Caki2 (cell line): ENCODE results near the gene TMEM151B. TPM values are rescaled to one million over a fixed set of nuclear protein-coding genes. Genes with fewer than 3 reads are reported as not detected.
A peak's percentile ranks its signal among the peaks of the same experiment; 100 is the strongest.

Experiments
- DNase-seq: peaks from one replicate; pipeline ENCODE4 v3.0.0-alpha.2; 2015; ENCODE audit warnings: low read depth
- in situ Hi-C: cut with HindIII; loops from 2 replicates; pipeline ENCODE4 v1.10.0; 2016; ENCODE audit warnings: low sequenced_read_pairs, low pct_unique_long_range_greater_than_20kb, mixed read lengths
- total RNA-seq: library from RNA; depleted of rRNA; stranded (reverse); fragments of >200 nt; shearing (Covaris generic); gene quantifications from 2 replicates; pipeline ENCODE4 v1.2.3, GENCODE V29; 2014; ENCODE audit warnings: low replicate concordance

Gene TMEM151B
- total RNA-seq, 1 experiment from 2014 or later: not detected

DNA sequence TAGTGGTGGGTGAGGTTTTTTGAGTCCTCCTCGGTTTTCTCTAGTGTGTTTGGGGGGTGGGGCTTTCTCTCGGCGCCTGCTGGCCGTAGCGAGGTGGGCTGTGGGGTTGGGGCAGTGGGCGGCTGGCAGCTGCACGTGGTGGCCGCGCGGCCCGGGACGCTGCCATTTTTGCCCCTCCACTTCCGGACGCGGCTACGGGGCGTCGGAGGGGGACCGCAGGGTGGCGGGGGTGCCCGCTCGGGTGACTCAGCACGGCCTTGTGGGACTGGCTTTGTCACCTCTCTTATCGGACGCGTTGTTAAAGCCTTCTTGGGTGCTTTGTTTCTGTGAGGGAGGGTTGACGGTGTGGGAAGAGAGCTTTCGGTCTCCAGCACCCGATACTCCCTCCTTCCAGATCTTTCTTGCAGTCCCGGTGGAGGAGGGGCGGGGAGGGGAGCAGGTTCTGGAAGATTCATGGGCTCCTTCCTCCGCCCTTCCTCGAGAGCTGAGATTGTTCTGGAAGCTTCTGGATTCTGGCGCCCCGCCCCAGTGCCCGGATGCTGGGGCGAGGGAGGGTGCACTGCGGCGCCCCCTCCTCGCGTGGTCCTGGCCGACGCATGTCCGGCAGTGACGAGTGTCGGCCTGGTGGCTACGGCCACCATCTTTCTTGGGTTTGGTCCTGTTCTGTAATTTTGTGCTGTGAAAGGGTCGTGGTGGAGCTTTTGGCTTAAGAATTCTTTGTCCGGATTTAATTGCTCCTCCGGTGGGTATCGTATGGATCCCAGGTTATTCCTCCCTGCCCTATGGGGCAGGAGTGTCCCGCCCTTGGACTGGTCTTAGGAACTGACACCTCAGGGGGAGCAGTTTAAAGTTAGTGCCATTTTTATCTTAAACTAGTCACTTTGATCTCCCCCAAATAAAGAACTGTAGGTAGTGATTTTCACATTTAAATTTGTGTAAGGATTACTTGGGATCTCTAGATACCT lies 22.6 kb upstream of the TMEM151B start:
- peak; percentile 65 for DNase-seq
- in situ Hi-C loops: no loop called here

DNA sequence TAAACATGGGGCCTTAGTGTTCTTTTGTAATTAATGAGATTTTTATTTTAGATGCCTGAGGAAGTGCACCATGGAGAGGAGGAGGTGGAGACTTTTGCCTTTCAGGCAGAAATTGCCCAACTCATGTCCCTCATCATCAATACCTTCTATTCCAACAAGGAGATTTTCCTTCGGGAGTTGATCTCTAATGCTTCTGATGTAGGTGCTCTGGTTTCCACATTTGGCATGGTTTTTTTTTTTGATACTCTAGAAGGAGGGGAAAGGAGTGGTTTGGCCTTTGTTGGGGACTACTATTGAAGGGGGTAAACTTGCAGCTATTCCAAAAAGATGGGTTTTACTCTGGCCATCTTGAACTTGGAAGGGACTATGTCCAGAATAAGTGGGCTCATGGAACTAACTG lies 21.7 kb upstream of the TMEM151B start:
- no peak for DNase-seq
- in situ Hi-C loops: no loop called here

DNA sequence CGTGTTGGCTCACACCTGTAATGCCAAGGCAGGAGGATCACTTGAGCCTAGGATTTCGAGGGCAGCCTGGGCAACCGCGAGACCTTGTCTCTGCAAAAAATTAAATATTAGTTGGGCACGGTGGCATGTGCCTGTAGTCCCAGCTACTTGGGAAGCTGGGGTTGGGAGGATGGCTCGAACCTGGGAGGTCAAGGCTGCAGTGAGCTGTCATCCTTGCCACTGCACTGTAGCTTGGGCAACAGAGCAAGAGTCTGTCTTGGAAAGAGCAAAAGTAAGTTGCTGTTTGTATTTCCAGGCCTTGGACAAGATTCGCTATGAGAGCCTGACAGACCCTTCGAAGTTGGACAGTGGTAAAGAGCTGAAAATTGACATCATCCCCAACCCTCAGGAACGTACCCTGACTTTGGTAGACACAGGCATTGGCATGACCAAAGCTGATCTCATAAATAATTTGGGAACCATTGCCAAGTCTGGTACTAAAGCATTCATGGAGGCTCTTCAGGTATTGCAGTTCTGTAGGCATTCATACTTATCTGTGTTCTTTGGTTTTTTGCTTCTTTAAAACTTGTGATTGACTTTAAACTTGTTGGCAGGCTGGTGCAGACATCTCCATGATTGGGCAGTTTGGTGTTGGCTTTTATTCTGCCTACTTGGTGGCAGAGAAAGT lies 21.0 kb upstream of the TMEM151B start:
- no peak for DNase-seq
- in situ Hi-C loops: no loop called here

GRCh38 chr6:44250067-44250717 lies 20.1 kb upstream of the TMEM151B start:
- in situ Hi-C loops: no loop called here

DNA sequence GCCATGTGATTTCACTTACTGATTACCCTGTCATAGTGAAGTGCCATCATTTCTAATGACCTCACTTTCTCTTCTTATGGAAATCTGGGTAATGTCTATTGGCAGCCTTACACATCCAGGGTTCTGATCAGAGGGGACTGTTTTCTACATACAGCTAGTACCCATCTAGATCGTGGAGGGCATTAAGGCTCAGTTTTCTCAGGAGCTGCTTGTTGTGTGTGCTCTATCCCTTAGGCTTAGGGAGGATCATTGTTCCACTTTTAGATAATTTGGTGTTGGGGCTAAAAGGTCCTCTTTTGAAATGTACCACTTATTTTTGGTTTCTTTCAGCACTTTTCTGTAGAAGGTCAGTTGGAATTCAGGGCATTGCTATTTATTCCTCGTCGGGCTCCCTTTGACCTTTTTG lies 19.5 kb upstream of the TMEM151B start:
- no peak for DNase-seq
- in situ Hi-C loops: no loop called here

More at GRCh38 chr6:44250067-44250717, 20.1 kb upstream of the TMEM151B start:
- DNase-seq: no peak

DNA sequence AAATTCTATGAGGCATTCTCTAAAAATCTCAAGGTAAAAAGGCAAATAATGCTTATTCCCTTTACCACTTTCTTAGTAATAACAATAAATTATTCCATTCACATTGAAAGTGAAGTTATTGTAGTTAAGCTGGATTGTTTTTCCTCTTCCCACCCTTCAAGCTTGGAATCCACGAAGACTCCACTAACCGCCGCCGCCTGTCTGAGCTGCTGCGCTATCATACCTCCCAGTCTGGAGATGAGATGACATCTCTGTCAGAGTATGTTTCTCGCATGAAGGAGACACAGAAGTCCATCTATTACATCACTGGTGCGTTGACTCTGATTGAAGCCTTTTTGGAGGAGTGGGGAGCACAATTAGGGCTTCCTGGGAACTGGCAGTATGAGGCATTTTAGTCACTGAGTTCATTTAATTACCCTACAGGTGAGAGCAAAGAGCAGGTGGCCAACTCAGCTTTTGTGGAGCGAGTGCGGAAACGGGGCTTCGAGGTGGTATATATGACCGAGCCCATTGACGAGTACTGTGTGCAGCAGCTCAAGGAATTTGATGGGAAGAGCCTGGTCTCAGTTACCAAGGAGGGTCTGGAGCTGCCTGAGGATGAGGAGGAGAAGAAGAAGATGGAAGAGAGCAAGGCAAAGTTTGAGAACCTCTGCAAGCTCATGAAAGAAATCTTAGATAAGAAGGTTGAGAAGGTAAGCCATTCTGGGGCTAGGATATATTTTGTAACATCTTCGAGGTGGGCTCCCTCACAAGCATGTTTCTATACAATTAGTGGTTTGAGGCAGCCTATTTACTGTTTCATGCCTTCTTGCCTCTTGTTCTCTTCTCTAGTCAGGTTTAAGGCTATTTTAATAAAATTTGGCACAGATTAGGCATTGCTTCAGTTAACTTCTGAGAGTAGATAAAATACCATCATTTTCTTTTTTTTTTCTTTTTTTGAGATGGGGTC lies 18.4 kb upstream of the TMEM151B start:
- DNase-seq: no peak
- in situ Hi-C loops: no loop called here

GRCh38 chr6:44253307-44254101 lies 16.7 kb upstream of the TMEM151B start:
- in situ Hi-C loops: no loop called here

DNA sequence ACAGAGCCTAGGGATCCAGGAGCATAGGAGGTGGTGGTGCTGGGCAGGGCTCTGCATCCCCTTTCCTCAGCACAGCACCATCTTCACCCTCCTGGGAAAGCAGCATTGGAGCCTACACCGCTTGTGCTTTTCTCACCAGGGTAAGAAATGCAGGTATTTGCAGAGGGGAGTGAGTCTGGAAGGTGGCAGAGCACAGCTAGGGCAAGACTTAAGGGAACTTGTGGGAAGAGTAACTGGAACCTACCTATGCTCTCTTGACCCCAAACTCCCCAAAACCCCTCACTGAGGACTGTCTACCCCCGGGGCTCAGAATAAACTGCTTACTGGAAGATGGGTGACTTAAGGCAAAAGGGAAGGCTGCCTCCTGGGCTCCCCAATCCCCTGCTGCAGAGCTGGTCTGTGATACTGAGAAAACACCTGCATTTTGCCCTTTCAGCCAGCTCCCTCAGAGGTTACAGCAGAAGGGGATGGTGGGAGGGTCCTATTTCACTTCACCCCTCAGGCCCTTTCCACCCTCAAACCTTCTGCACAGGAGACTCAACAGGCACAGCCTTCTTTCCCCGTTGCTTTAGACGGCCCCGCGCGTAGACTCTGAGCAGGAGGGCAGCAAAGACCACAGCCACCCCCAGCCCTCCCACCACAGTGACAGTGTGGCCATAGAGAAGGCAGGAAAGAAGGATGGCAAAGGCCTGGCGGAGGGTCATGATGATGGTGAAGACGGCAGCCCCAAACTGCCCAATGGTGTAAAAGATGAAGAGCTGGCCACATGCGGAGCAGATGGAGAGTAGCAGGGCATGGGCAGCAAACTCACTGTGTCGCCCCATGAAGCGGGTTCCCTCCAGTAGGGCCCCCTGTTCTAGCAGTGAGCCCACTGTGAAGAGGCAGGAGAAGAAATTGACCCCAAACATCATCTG lies 15.8 kb upstream of the TMEM151B start:
- in situ Hi-C loops: no loop called here
- peak; percentile 26 for DNase-seq

More at GRCh38 chr6:44253307-44254101, 16.7 kb upstream of the TMEM151B start:
- peak; percentile 43 for DNase-seq

DNA sequence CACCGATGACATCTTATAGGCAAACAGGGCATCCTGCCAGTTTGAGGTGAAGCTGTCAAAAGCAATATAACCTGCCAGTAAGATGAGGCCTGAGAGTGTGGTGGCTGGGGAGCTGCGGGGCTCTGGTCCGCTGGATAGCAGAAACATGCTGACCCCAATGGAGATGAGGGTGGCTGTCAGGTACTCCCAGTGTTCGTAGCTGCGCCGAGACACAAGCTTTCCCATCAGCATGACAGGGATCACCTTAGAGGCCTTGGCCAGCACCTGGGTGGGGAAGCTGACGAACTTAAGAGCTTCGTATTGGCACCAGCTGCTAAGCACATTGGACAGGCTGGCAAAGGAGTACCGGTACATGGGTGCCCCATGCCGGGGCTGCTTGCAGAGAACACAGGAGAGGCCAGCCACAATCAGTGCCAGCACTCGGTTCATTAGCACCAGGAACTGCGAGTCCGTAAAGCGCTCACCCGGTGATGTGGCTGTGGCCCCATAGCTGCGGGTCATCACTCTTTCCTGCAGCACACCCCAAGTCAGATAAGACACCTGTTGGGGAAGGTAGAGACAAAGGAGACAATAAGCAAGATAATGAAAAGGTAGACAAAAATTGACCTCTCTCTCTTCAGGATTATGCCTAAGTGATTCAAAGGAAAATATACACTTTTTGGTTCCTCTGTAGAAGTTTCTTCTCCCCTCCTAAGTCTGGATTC lies 15.0 kb upstream of the TMEM151B start:
- in situ Hi-C loops: no loop called here
- no peak for DNase-seq

GRCh38 chr6:44255871-44256774 lies 14.1 kb upstream of the TMEM151B start:
- no peak for DNase-seq

GRCh38 chr6:44256775-44257024 lies 13.6 kb upstream of the TMEM151B start:
- in situ Hi-C loops: no loop called here
- no peak for DNase-seq

More at GRCh38 chr6:44255871-44256774, 14.1 kb upstream of the TMEM151B start:
- in situ Hi-C loops: no loop called here

GRCh38 chr6:44257025-44257752 lies 13.1 kb upstream of the TMEM151B start, which contains the start of gene SLC35B2:
TSS of gene SLC35B2 (minus strand) at chr6:44257528. CDS start at chr6:44257410, 118 bp downstream.
- peak; percentile 72 for DNase-seq
- in situ Hi-C loops: no loop called here

- in situ Hi-C loops: no loop called here
- no peak for DNase-seq
These were observed 12.4 kb upstream of the TMEM151B start for GRCh38 chr6:44257753-44258324.

DNA sequence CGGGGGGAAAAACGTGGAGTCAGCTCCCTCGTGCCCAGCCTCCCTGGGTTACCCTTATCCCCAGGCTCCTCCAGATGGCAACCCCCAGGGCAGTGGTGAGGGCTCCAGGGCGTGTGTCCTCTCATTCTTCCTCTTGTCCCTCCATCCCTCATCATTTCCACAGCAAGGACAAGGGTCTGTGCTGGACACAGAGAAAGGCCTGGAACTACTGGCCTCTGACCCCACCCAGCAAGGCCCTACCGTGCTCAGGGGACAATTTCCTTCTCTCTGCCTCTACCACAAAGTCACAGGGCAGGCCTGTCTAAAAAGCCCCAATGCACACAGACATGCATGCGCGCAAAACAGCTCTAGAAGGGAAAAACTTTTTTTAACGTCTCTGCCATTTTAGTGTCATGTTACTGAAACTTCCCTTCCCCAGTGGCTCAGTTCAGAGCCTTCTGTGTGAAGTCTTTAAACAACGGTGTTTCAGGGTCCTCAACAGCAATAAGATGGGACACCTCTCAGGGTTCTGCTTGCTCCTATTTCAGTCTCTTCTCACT lies 11.9 kb upstream of the TMEM151B start:
- DNase-seq: no peak
- in situ Hi-C loops: no loop called here
